ENCODE measurements around the gene ATP5F1B.

GRCh38 chr12:56668197-56668457 lies 22.3 kb upstream of the ATP5F1B start:
- TF ChIP-seq CTCF (IDR thresholded peaks at IDR 0.05 in 2 of 3, conservative IDR thresholded peaks at IDR 0.05 in 1 of 3; ENCODE audit: borderline replicate concordance in 1 of 3, insufficient read depth in 1 of 3, low read depth in 2 of 3, low read length in 2 of 3) = no peak
- TF ChIP-seq POLR2AphosphoS5 (IDR thresholded peaks at IDR 0.05; ENCODE audit: low read depth, low read length) = no peak
- no peak for TF ChIP-seq YY1 (IDR thresholded peaks at IDR 0.05; ENCODE audit: extremely low read depth, insufficient replicate concordance, low read depth, low read length)
- no peak for TF ChIP-seq POLR2A (IDR thresholded peaks at IDR 0.05; ENCODE audit: borderline replicate concordance, extremely low read depth, insufficient read depth, insufficient read length)
- TF ChIP-seq EZH2 (IDR thresholded peaks at IDR 0.05) = no peak
- no peak for TF ChIP-seq CEBPB (IDR thresholded peaks at IDR 0.05; ENCODE audit: low read depth)
- TF ChIP-seq RAD21 (IDR thresholded peaks at IDR 0.05; ENCODE audit: low read depth) = no peak

Measured in HCT116 (cell line).